GM06990 (cell line): ENCODE measurements around the gene SRCAP.
"Not testable (repeated sequence)": the region's sequence is repeated elsewhere in the genome, so short reads cannot be mapped to it uniquely, and the experiment has no call there.

Source experiments
- DNase-seq: peaks from one replicate; pipeline ENCODE4 v3.0.0-alpha.2; 2011; ENCODE audit not compliant: insufficient read length; ENCODE audit errors: extremely low read depth
- H3K27me3 ChIP-seq: replicated peaks from 2 replicates; pipeline ENCODE4 v1.6.0; 2011; ENCODE audit warnings: low read length; ENCODE audit not compliant: control insufficient read depth, insufficient read depth
- H3K36me3 ChIP-seq: 2 replicates; pipeline ENCODE4 v1.5.1; 2011; ENCODE audit warnings: low read length; ENCODE audit not compliant: control insufficient read depth, insufficient read depth
- H3K4me3 ChIP-seq: replicated peaks from 2 replicates; pipeline ENCODE4 v1.5.1; 2011; ENCODE audit warnings: low read depth, mild to moderate bottlenecking, control low read depth, low read length
- CTCF ChIP-seq: IDR thresholded peaks from 2 replicates; pipeline ENCODE4 v1.5.1; 2011; ENCODE audit warnings: low read length, control low read depth, mild to moderate bottlenecking, inconsistent platforms; ENCODE audit not compliant: insufficient read depth, poor library complexity, severe bottlenecking

The SRCAP gene

GRCh38 chr16:30688701-30689100, 10.3 kb upstream of the SRCAP start:
- no peak for DNase-seq
- Histone ChIP-seq H3K27me3 (no peaks in the 10 kb centered on the region), H3K36me3 (no peaks in the 10 kb centered on the region), H3K4me3 (no peak overlapping the region)
- TF ChIP-seq CTCF = no peak

- no peak for DNase-seq
- no peak for TF ChIP-seq CTCF
- H3K27me3 ChIP-seq = no peaks in the 10 kb centered on the region
Observed at GRCh38 chr16:30691907-30692306, 7.1 kb upstream of the SRCAP start.

GRCh38 chr16:30692396-30693064, 6.4 kb upstream of the SRCAP start:
- TF ChIP-seq CTCF = no peak
- DNase-seq = no peak
- H3K36me3 ChIP-seq = no peaks in the 10 kb centered on the region
- H3K4me3 ChIP-seq = no peak overlapping the region
- H3K27me3 ChIP-seq = no peaks in the 10 kb centered on the region

More at GRCh38 chr16:30691907-30692306, 7.1 kb upstream of the SRCAP start:
- Histone ChIP-seq H3K36me3 (no peaks in the 10 kb centered on the region), H3K4me3 (no peak overlapping the region)

- Histone ChIP-seq H3K27me3 (no peaks in the 10 kb centered on the region), H3K36me3 (no peaks in the 10 kb centered on the region), H3K4me3 (no peak overlapping the region)
- TF ChIP-seq CTCF = no peak
- no peak for DNase-seq
Observed at GRCh38 chr16:30694926-30695693, 3.9 kb upstream of the SRCAP start.

- H3K4me3 ChIP-seq, DNase-seq, H3K36me3 ChIP-seq, H3K27me3 ChIP-seq: not testable (repeated sequence)
Observed at GRCh38 chr16:30696646-30697045, 2.3 kb upstream of the SRCAP start.

GRCh38 chr16:30697264-30698138, 1.5 kb upstream of the SRCAP start:
- H3K4me3 ChIP-seq = peak overlapping the region; percentile 95
- TF ChIP-seq CTCF = no peak
- H3K36me3 ChIP-seq = peaks cover 4% of the 10 kb centered on the region
- DNase-seq = no peak
- H3K27me3 ChIP-seq = no peaks in the 10 kb centered on the region
